Naive thymus-derived CD4-positive, alpha-beta T cell (primary cell): ENCODE measurements around the gene ARIH2. TPM values are rescaled to one million over a fixed set of nuclear protein-coding genes. Genes with fewer than 3 reads are reported as not detected.

Source experiments
- ATAC-seq: fragments of 150-1000 bp; cut with Tn5 transposase; 2 replicates; pipeline ENCODE4 v1.10.0; 2021; ENCODE audit warnings: mild to moderate bottlenecking, moderate library complexity
- CTCF ChIA-PET: fragments of 350-600 bp; sonication (Branson Sonifier 250); formaldehyde crosslinking; loops from one replicate; lab custom pipeline; 2021; ENCODE audit warnings: antibody characterized with exemption; lab: Charles Lee
- POLR2A ChIA-PET: fragments of 350-600 bp; sonication (Branson Sonifier 250); formaldehyde crosslinking; loops from one replicate; lab custom pipeline; 2021; ENCODE audit warnings: antibody characterized with exemption, inconsistent platforms; lab: Charles Lee
- DNase-seq, 9 donors: peaks; one replicate each; pipeline versions ENCODE4 v3.0.0 to v3.0.0-alpha.2; 2020 to 2022; ENCODE audit warnings: mixed read lengths in 1 of 9
- H3K27ac ChIP-seq: one replicate; pipeline ENCODE4 v1.7.0; 2013; ENCODE audit warnings: mild to moderate bottlenecking, low read depth, low read length, moderate library complexity
- H3K27me3 ChIP-seq, 2 donors: one replicate each; pipeline ENCODE4 v1.7.0; 2013; ENCODE audit warnings: low read length in 2 of 2, mild to moderate bottlenecking in 2 of 2, moderate library complexity in 2 of 2; ENCODE audit not compliant: control insufficient read depth in 2 of 2, insufficient read depth in 2 of 2
- H3K36me3 ChIP-seq, 3 experiments: 1 replicate in 2 of 3; 2 replicates in 1 of 3; pipeline ENCODE4 v1.7.0; 2013; ENCODE audit warnings: low read length in 3 of 3, mild to moderate bottlenecking in 3 of 3, moderate library complexity in 1 of 3; ENCODE audit not compliant: insufficient read depth in 3 of 3, control insufficient read depth in 2 of 3
- H3K4me1 ChIP-seq, 2 donors: one replicate each; pipeline ENCODE4 v1.7.0; 2013; ENCODE audit warnings: low read length in 2 of 2, mild to moderate bottlenecking in 2 of 2, moderate library complexity in 1 of 2; ENCODE audit not compliant: control insufficient read depth in 2 of 2, insufficient read depth in 2 of 2
- H3K4me3 ChIP-seq: 2 replicates; pipeline ENCODE4 v1.7.0; 2013; ENCODE audit warnings: mild to moderate bottlenecking, low read length
- H3K9me3 ChIP-seq, 3 experiments: 1 replicate in 2 of 3; 2 replicates in 1 of 3; pipeline ENCODE4 v1.7.0; 2013; ENCODE audit warnings: low read length in 3 of 3; ENCODE audit not compliant: control insufficient read depth in 2 of 3
- H3K27ac Mint-ChIP-seq, 9 donors: one replicate each; pipeline ENCODE4 v1.8.0; 2020 to 2022; ENCODE audit warnings: mixed read lengths in 9 of 9, mild to moderate bottlenecking in 8 of 9, moderate library complexity in 5 of 9, inconsistent platforms in 2 of 9
- H3K27me3 Mint-ChIP-seq, 5 donors: one replicate each; pipeline ENCODE4 v1.8.0; 2021 to 2022; ENCODE audit warnings: mixed read lengths in 5 of 5, mild to moderate bottlenecking in 1 of 5
- H3K36me3 Mint-ChIP-seq, 5 donors: one replicate each; pipeline ENCODE4 v1.8.0; 2020 to 2022; ENCODE audit warnings: mixed read lengths in 5 of 5, mild to moderate bottlenecking in 3 of 5, inconsistent platforms in 1 of 5
- H3K4me1 Mint-ChIP-seq, 7 donors: one replicate each; pipeline ENCODE4 v1.8.0; 2020 to 2022; ENCODE audit warnings: mixed read lengths in 7 of 7, mild to moderate bottlenecking in 3 of 7, inconsistent platforms in 1 of 7
- H3K4me3 Mint-ChIP-seq, 10 donors: one replicate each; pipeline ENCODE4 v1.8.0; 2020 to 2022; ENCODE audit warnings: mild to moderate bottlenecking in 10 of 10, mixed read lengths in 10 of 10, moderate library complexity in 6 of 10, inconsistent platforms in 2 of 10
- H3K9me3 Mint-ChIP-seq, 11 donors: one replicate each; pipeline ENCODE4 v1.8.0; 2020 to 2022; ENCODE audit warnings: mixed read lengths in 11 of 11, mild to moderate bottlenecking in 4 of 11, inconsistent platforms in 1 of 11, moderate library complexity in 1 of 11
- intact Hi-C, 2 donors: fragments of 100-400 bp; cut with micrococcal nuclease; formaldehyde crosslinking; loops; one replicate each; pipeline ENCODE4 v1.15.1; 2023
- polyA plus RNA-seq, 2 donors: library from polyadenylated mRNA; unstranded; fragments of 300-500 nt; fragmentation: Illumina TruSeq; gene quantifications; one replicate each; pipeline ENCODE4 v1.2.3, GENCODE V29; 2021
- total RNA-seq, 6 experiments: library from RNA in 5 of 6; stranded (reverse) in 5 of 6; gene quantifications; 1 replicate in 5 of 6; 2 replicates in 1 of 6; pipeline ENCODE4 v1.2.3 and lab custom pipeline; 2021 to 2026

The ARIH2 gene
- total and polyA plus RNA-seq, 7 experiments from 2014 or later = 103 to 189 (median 140) TPM

- Histone ChIP-seq H3K27ac (no peak overlapping the region), H3K27me3 (no peaks in the 10 kb centered on the region), H3K9me3 (no peaks in the 10 kb centered on the region), H3K36me3 (peaks cover 0 to 36% (median 5%) of the 10 kb centered on the region in 3 experiments), H3K4me1 (no peaks in the 10 kb centered on the region), H3K4me3 (no peak overlapping the region)
- no peak for DNase-seq
- H3K4me1 Mint-ChIP-seq = peaks cover 0 to 24% (median 15%) of the 10 kb centered on the region in 7 donors
- intact Hi-C loops = no loop called here
- no peaks in the 10 kb centered on the region for H3K9me3 Mint-ChIP-seq
- no peak for ATAC-seq
- H3K27me3 Mint-ChIP-seq = no peaks in the 10 kb centered on the region
- ChIA-PET POLR2A (no interaction called here), CTCF (no interaction called here)
- H3K36me3 Mint-ChIP-seq = peaks cover 6 to 29% (median 12%) of the 10 kb centered on the region in 5 donors
- peak overlapping the region in 1 of 9 donors; percentile 19 for H3K27ac Mint-ChIP-seq
- H3K4me3 Mint-ChIP-seq = peak overlapping the region in 1 of 10 donors; percentile 12
These were observed 32.9 kb upstream of the ARIH2 start for GRCh38 chr3:48885753-48886152.

GRCh38 chr3:48891606-48892005 lies 27.0 kb upstream of the ARIH2 start:
- Mint-ChIP-seq H3K4me1 (peaks cover 6 to 28% (median 15%) of the 10 kb centered on the region in 7 donors), H3K4me3 (no peak overlapping the region), H3K36me3 (peaks cover 0 to 22% (median 7%) of the 10 kb centered on the region in 5 donors), H3K9me3 (no peaks in the 10 kb centered on the region), H3K27ac (no peak overlapping the region), H3K27me3 (no peaks in the 10 kb centered on the region)
- DNase-seq = no peak
- H3K9me3 ChIP-seq = no peaks in the 10 kb centered on the region
- intact Hi-C loops = loop anchor here (10.0 kb wide), 4 partner anchors 207 to 583 kb away; partner anchors contain the start of genes ATRIP (in 1 of the 2), CCDC51 (in 1 of the 2), DAG1 (in 1 of the 2) and NCKIPSD (in 1 of the 2)
- no peak overlapping the region for H3K27ac ChIP-seq
- H3K4me3 ChIP-seq = no peak overlapping the region
- H3K27me3 ChIP-seq = no peaks in the 10 kb centered on the region
- H3K36me3 ChIP-seq = peaks cover 0 to 17% (median 7%) of the 10 kb centered on the region in 3 experiments
- ChIA-PET POLR2A (no interaction called here), CTCF (no interaction called here)
- ATAC-seq = no peak
- peaks cover 0 to 4% of the 10 kb centered on the region in 2 donors for H3K4me1 ChIP-seq

GRCh38 chr3:48894516-48894915 lies 24.1 kb upstream of the ARIH2 start:
- Mint-ChIP-seq H3K4me3 (peak overlapping the region in 1 of 10 donors; percentile 13), H3K9me3 (no peaks in the 10 kb centered on the region), H3K27ac (no peak overlapping the region), H3K36me3 (peaks cover 0 to 13% (median 0%) of the 10 kb centered on the region in 5 donors), H3K4me1 (peaks cover 27 to 39% (median 38%) of the 10 kb centered on the region in 7 donors), H3K27me3 (no peaks in the 10 kb centered on the region)
- Histone ChIP-seq H3K36me3 (peaks cover 0 to 12% (median 7%) of the 10 kb centered on the region in 3 experiments), H3K4me1 (peaks cover 19 to 22% of the 10 kb centered on the region in 2 donors), H3K27ac (no peak overlapping the region), H3K4me3 (no peak overlapping the region), H3K9me3 (no peaks in the 10 kb centered on the region), H3K27me3 (no peaks in the 10 kb centered on the region)
- intact Hi-C loops = loop anchor here (10.0 kb wide), 4 partner anchors 210 to 580 kb away; partner anchors contain the start of genes ATRIP (in 1 of the 2), CCDC51 (in 1 of the 2), DAG1 (in 1 of the 2) and NCKIPSD (in 1 of the 2)
- no peak for ATAC-seq
- ChIA-PET POLR2A (interaction anchor here (0.6 kb wide), 1 partner anchor 1092 kb away, joined by 3 read pairs; no protein-coding TSS in a partner anchor), CTCF (interaction anchor here (0.6 kb wide), 1 partner anchor 41 kb away, joined by 3 read pairs; no protein-coding TSS in a partner anchor)
- DNase-seq = no peak

GRCh38 chr3:48896936-48897335 lies 21.7 kb upstream of the ARIH2 start:
- POLR2A ChIA-PET = interaction anchor here (3.3 kb wide), 1 partner anchor 22 kb away, joined by 39 read pairs; the partner anchor contains the start of gene ARIH2
- Histone ChIP-seq H3K36me3 (peaks cover 0 to 4% (median 0%) of the 10 kb centered on the region in 3 experiments), H3K4me3 (no peak overlapping the region)

GRCh38 chr3:48897460-48898376 lies 20.9 kb upstream of the ARIH2 start:
- Mint-ChIP-seq H3K36me3 (peaks cover 0 to 10% (median 0%) of the 10 kb centered on the region in 5 donors), H3K9me3 (no peaks in the 10 kb centered on the region), H3K27me3 (no peaks in the 10 kb centered on the region), H3K4me1 (peaks cover 27 to 48% (median 41%) of the 10 kb centered on the region in 7 donors), H3K4me3 (peak overlapping the region; percentile 89 to 99 (median 94)), H3K27ac (peak overlapping the region; percentile 82 to 99 (median 88))
- peaks cover 0 to 4% (median 0%) of the 10 kb centered on the region in 3 experiments for H3K36me3 ChIP-seq
- POLR2A ChIA-PET = interaction anchor here (0.5 to 3.3 kb wide), 13 partner anchors 11 to 1139 kb away, joined by 3 to 39 read pairs (median 5); partner anchors contain the start of genes ARIH2, NDUFAF3, QRICH1 and WDR6
- no peaks in the 10 kb centered on the region for H3K9me3 ChIP-seq
- peak overlapping the region; percentile 76 for H3K27ac ChIP-seq
- no peaks in the 10 kb centered on the region for H3K27me3 ChIP-seq
- CTCF ChIA-PET = interaction anchor here (0.7 to 2.8 kb wide), 5 partner anchors 22 to 178 kb away, joined by 3 to 15 read pairs (median 3); partner anchors contain the start of gene ARIH2
- DNase-seq (peak in 2 of 9 donors; percentile 10 to 29), ATAC-seq (peak; percentile 5)
- H3K4me1 ChIP-seq = peaks cover 21 to 23% of the 10 kb centered on the region in 2 donors
- H3K4me3 ChIP-seq = peak overlapping the region; percentile 91
- intact Hi-C loops = loop anchor here (1.0 to 10.0 kb wide), 15 partner anchors 21 to 597 kb away; partner anchors contain the start of genes PRKAR2A (in 2 of the 2), ARIH2 (in 1 of the 2), ATRIP (in 1 of the 2) and CCDC51 (in 1 of the 2)

More at GRCh38 chr3:48896936-48897335, 21.7 kb upstream of the ARIH2 start:
- Histone ChIP-seq H3K27me3 (no peaks in the 10 kb centered on the region), H3K9me3 (no peaks in the 10 kb centered on the region), H3K27ac (peak overlapping the region; percentile 23), H3K4me1 (peaks cover 21 to 23% of the 10 kb centered on the region in 2 donors)
- intact Hi-C loops = loop anchor here (5.0 to 10.0 kb wide), 6 partner anchors 35 to 578 kb away; partner anchors contain the start of genes ATRIP (in 1 of the 2), CCDC51 (in 1 of the 2), DAG1 (in 1 of the 2) and NCKIPSD (in 1 of the 2)
- Mint-ChIP-seq H3K27me3 (no peaks in the 10 kb centered on the region), H3K36me3 (peaks cover 0 to 10% (median 0%) of the 10 kb centered on the region in 5 donors), H3K9me3 (no peaks in the 10 kb centered on the region), H3K4me3 (peak overlapping the region in 9 of 10 donors; percentile 33 to 96 (median 89)), H3K27ac (peak overlapping the region; percentile 19 to 96 (median 88)), H3K4me1 (peaks cover 27 to 48% (median 44%) of the 10 kb centered on the region in 7 donors)
- CTCF ChIA-PET = interaction anchor here (0.7 to 2.8 kb wide), 2 partner anchors 22 to 178 kb away, joined by 3 to 15 read pairs; partner anchors contain the start of gene ARIH2
- no peak for DNase-seq
- ATAC-seq = no peak
